Retina (tissue), 1 donor: Measurements from ENCODE around the gene KISS1R.

Experiments used
- DNase-seq: peaks from one replicate; pipeline ENCODE4 v3.0.0-alpha.2; 2016

The KISS1R gene

DNA sequence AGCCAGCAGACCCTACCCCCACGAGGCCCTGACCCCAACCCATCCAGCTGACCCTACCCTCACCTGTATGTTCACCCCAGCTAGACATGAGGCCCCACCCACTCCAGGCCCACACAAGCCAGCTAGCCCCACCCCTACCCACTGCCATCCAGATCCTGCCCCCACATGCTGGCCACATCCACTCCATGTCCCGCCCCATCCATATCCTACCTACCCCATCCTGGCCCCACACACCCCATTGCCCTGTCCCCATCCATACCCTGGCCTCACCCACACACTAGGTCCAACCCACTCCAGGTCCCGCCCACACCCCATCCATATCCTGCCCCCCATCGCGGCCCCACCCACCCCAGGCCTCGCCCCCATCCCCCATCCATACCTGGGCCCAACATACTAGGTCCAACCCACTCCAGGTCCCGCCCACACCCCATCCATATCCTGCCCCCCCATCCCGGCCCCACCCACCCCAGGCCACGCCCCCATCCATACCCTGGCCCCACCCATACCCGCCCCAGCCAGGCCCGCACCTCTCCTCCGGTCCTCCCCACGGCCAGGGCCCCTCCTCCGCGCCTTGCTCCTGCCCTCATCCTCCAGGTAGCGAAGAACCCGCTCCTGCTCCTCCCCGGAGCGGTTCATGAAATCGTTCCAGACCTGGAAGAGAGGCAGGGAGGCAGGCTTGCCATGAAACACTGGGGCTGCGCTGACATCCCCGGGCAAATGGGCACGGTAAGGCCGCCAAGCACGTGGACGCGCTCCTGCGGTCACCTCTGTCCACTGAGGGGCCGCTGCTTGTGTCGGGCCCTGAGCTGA is 16.6 kb upstream of the KISS1R start:
- no peak for DNase-seq

DNA sequence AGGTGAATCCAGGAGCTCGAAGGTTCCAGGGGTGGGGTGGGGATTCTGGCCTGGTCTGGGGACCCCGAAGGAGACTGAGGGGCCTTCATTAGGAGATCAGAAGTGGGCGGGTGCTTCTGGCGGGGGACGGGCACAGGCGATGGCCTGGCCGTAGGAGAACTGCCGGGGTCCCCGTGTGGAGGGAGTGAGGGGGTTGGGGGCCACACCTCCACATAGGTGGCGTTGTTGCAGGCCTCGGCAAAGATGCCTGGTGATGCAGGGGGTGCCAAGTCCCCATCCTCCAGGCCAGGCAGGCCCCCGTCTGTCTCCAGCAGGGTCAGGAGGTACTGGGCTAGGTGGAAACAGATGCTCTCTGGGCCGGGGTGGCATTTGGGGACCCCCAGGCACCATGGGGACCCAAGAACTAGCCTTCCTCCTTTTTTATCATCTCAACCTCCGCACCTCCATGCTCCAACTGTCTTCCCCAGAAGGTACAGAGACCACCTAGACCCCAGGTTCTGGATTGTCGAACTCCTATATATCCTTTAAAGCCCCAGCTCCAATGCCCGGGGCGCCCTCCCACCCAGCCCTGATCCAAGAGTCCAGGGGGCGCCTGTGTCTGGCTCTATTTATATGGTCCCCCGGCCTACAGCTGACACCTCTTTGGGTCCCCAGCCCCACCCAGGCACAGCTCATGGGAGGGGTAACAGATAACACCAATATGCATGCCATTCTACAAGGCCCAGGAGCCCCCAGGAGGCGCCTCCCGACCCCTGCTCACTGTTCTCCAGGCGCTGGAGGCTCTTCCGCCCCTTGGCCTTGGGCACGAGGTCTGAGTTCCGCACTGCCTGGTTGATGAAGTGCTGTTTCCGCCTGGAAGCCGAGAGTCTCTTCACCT is 15.7 kb upstream of the KISS1R start:
- DNase-seq, result no peak

DNA sequence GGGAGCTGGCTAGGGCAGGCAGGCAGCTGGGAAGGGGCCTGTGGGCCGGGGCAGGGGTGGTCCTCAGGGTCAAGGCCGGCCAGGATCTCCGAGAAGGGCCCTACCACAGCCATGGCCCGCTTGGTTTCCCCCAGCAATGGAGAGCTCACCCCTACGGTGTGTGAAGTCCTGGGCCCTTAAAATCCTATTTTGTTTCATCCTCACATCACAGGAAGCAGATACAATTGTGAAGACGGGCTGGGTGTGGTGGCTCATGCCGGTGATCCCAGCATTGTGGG is 15.1 kb upstream of the KISS1R start:
- no peak for DNase-seq

GRCh38 chr19:902446-903226 is 14.5 kb upstream of the KISS1R start:
- DNase-seq, result no peak

- peak; percentile 69 for DNase-seq
Observed at GRCh38 chr19:903266-903797, 13.8 kb upstream of the KISS1R start.

DNA sequence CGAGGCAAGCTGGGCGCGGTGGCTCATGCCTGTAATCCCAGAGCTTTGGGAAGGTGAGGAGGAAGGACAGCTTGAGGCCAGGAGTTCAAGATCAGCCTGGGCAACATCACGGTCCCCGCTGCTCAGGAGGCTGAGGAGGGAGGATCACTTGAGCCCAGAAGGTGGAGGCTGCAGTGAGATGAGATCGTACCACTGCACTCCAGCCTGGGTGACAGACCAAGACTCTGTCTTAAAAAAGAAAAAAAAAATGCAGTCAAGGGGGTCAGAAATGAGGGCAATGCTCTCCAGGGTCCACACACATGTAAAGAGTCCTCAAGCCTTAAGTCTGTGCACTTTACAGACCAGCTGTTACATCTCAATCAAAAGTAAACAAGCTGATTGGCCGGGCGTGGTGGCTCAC is 12.6 kb upstream of the KISS1R start:
- no peak for DNase-seq

GRCh38 chr19:906480-906879 is 10.7 kb upstream of the KISS1R start:
- DNase-seq, result no peak

GRCh38 chr19:907183-907853 is 9.8 kb upstream of the KISS1R start:
- DNase-seq, result no peak

GRCh38 chr19:911197-912033 is 5.7 kb upstream of the KISS1R start:
- no peak for DNase-seq

- DNase-seq, result no peak
Observed at GRCh38 chr19:912181-913079, 4.7 kb upstream of the KISS1R start.

DNA sequence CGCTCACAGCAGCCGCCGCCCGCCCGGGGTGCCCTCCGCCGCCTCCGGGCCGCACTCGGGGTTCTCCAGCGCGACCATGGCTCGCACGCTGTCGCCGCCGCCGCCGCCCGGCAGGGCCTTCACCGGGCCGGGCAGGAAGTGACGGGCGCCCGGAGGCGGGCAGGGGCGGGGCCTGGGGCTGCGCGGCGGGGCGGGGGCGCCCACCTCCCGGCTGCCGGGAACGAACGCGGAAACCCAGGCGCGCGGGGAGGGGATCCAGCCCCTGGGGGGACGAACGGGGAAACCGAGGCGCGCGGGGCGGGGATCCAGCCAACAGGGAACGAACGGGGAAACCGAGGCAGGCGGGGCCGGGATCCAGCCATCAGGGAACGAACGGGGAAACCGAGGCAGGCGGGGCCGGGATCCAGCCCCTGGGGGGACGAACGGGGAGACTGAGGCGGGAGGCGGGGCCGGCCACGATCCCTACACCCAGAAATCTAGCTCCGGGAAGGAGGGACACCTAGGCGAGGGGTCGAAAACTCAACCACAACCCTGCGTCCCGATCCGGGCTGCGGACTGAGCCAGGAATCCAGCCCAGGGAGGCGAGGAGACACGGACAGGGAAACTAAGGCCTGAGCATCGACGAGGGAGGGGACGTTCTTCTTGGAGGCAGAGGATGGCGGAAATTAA is 3.9 kb upstream of the KISS1R start, which contains the start of gene R3HDM4:
Gene R3HDM4, minus strand, starts transcription at position 140 of the 669 bp plus-strand sequence. Its CDS starts 62 bp downstream, at position 78.
- DNase-seq, result no peak

DNA sequence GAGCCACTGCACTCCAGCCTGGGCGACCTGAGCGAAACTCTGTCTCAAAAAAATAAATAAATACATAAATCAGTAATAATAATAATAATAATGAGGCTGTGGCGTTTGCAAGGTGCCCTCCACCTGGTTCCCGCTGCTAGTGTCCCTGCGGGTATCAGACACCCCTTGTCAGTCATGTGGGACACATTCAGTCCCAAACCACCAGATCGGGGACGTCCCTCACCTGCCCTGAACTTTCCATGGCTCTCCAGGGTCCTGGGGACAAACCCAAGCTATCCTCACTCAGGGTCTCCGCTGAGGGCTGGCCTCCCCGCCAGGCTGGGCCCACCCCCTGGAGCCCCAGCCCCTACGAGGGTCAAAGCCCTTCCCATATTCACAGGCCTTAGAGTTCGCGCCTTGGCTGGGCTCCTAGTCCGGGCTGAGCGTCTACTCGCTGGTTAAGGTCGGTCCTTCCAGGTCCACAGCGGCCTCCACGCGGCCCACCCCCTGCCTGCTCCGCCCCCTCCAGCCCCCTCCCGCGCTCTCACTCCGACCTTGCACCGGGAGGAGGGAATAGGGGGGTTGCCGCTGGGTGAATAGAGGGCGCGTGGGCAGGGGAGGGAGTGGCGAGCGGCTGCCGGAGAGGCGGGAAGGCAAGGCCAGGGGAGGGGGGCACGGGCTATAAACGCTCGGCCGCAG is 349 bp upstream of the KISS1R start:
- no peak for DNase-seq

- DNase-seq, result no peak
Observed at GRCh38 chr19:918152-918437, 962 bp downstream of the KISS1R start.

DNA sequence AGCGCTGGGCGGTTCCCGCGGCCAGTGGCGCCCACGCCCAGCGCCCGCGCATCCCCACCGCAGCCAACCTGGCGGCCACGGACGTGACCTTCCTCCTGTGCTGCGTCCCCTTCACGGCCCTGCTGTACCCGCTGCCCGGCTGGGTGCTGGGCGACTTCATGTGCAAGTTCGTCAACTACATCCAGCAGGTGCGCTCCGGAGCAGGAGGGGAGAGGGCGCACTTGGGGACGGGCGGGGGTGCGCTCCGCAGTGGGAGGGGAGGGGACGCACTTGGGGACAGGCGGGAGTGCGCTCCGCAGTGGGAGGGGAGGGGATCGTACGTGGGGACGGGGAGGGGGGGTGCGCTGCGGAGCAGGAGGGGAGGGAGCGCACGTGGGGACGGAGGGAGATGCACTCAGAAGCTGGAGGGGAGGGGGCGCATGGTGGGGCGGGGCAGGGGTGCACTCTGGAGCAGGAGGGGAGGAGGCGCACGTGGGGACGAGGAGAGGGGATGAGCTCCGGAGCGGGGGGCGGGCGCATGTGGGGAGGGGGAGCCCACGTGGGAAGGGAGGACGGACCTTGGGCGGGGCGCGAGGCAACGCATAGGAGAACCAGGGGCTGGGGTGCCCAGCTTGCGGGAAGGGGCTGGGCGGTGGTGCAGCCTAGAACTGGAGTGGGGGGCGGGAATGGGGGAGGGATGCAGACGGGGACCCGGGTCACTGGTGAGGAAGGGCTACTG is 1.5 kb downstream of the KISS1R start:
- DNase-seq, result no peak

- DNase-seq, result peak; percentile 63
Observed at GRCh38 chr19:919199-920050, 2.3 kb downstream of the KISS1R start.

DNA sequence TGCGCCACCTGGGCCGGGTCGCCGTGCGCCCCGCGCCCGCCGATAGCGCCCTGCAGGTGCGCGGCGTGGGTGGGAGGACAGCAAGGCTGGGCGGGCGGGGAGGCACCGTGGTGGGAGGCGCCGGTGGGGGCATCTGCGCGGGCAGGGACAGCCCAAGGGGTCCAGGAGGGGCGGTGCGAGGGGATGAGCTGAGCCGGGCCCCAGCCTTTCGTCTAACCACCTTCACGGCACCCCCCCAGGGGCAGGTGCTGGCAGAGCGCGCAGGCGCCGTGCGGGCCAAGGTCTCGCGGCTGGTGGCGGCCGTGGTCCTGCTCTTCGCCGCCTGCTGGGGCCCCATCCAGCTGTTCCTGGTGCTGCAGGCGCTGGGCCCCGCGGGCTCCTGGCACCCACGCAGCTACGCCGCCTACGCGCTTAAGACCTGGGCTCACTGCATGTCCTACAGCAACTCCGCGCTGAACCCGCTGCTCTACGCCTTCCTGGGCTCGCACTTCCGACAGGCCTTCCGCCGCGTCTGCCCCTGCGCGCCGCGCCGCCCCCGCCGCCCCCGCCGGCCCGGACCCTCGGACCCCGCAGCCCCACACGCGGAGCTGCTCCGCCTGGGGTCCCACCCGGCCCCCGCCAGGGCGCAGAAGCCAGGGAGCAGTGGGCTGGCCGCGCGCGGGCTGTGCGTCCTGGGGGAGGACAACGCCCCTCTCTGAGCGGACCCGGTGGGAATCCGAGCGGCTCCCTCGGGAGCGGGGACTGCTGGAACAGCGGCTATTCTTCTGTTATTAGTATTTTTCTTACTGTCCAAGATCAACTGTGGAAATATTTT is 3.1 kb downstream of the KISS1R start:
- DNase-seq, result no peak

- no peak for DNase-seq
Observed at GRCh38 chr19:924553-925086, 7.5 kb downstream of the KISS1R start.
